ENCODE results near the gene MAP4K4.

- no peak for TF ChIP-seq CTCF (conservative IDR thresholded peaks at IDR 0.05; ENCODE audit: low read depth, low read length)
- TF ChIP-seq EZH2phosphoT487 (IDR thresholded peaks at IDR 0.05; ENCODE audit: borderline replicate concordance, low read length) = no peak
- no peak for TF ChIP-seq EZH2 (IDR thresholded peaks at IDR 0.05; ENCODE audit: low read length, unreplicated experiment)
These were observed 33.9 kb downstream of the MAP4K4 start for GRCh38 chr2:101731221-101732054.

Measured in PC-3 (cell line).